DMS153 treated with DMSO at 0.1 percent for 48 hours (cell line): ENCODE results near the gene PUM1.

Experiments
- DNase-seq: peaks from one replicate; lab custom pipeline; 2025; ENCODE audit not compliant: unreplicated experiment; lab: John Stamatoyannopoulos, UW

Gene PUM1

DNA sequence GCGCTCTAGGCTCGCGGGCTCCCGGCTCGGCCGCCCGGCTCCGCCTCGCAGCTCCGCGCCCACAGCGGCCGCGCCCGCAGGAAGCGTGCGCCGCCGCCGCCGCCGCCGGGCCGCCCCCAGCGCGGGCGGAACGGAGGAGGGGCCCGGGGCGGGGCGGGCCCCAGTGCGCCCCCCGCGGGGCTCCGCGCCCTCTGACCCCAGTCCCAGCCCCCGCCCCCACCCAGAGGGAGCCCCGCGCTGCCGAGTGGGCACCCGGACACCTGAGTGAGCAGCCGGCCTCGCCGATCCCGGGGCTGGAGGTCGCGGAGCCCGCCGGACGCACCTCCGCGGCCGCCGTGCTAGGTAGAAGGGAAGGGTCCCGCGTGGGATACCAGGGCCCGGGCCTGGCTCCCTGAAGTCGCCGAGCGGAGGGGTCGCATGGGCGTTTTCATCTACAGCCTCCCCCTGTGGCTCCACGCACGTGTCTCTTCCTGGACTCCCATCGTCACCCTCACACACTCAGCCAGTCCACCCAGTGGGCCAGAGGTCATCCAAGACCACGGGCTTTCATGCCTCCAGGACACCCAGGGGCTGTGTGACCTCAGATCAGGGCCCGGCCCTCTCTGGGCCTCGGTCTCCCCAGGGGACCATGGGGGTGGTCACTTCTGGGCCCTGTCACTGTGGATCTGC lies 156.7 kb downstream of the PUM1 start, which contains the start of gene SDC3:
TSS of gene SDC3 (minus strand) at position 63 of the 669 bp plus-strand sequence. CDS start 172 bp downstream, outside the sequence.
- no peak for DNase-seq

DNA sequence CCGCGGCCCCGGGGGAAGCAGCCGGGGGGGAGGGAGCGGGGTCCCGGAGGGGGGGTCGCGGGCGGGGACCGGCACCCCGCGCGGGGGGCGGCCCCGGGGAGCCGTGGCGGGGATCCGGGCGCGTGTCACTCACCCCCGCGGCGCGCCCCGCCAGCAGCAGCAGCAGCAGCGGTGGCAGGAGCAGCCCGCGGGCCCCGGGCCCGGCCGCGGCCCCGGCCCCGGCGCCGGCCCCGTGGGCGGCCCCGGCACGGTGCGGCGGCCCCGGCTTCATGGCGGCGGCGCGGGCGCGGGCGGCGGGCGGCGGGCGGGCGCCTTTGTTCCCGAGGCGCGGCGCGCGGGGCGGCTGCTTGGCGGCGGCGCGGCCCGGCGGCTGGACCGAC lies 157.2 kb downstream of the PUM1 start:
- DNase-seq = no peak

DNA sequence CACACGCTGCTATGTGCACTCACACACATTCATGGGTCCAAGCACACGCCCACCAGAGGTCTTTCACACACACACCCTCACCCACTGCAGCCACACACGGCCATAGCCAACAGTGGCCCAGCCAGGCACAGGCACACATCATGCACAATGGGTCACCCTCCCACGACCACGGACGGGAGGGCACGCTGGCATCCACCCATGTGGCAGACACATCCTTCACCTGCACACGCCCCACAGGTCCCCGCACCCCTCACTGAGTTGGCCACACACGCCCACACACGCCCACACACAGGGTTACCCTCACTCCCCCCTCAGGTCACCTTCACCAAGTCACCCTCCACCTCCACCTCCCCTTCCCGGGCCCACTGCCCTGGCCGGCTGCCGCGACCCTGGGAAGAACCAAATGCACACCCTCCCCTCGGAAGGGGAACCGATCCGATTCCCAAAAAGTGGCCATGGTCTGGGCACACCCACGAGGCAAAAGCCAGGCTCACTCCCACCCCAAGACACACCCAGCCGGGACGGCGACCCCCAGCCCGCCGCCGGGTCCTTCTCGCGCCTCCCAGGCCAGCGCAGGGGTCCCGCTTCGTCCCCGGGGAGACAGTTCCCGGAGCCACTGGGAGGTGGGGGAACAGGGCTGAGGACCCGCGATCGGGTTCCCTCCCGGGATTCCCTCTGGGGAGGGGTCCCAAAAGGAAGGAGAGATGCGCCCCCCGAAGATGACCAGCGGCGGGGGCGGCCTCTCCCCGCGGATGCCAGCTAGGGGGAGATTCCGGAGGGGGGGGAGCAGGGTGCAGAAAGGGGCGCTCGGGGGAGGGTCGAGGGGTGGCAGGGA lies 157.8 kb downstream of the PUM1 start:
- DNase-seq = no peak

DNA sequence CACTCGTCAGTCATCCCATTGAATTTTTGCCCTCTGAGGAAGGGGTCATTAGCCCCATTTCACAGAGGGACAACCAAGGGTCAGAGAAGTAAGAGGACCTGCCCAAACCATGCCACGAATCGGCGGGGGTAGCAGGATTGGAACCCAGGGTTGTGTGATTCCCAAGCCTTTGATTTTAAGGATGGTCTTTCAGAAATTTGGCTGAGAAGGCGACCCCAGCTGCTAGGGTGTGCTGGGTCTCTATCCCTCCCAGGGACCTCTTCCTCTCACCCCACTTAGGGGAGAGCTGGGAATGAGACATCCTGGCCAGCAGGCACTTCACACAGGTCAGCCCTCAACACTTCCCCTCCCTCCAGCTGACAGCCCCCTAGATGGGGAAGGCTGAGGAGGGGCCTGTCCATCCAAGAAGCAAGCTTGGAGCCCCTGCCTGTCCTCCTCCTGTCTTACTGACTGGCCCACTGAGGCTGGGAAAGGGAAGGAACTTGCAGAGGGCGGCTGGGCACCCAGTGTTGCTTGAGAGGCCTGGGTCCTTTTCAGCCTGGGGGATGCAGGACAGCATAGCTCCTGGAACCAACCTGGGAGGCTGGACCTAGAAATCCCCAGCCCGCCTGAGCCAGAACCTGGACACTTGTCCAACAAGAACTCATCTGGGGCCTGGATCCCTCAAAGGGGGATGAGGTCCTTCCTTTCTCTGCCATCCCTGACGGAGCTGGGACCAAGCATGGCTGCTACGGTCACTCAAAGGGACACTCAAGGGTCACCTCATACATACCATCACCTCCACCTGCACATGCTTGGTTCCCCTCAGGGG lies 158.7 kb downstream of the PUM1 start:
- no peak for DNase-seq

DNA sequence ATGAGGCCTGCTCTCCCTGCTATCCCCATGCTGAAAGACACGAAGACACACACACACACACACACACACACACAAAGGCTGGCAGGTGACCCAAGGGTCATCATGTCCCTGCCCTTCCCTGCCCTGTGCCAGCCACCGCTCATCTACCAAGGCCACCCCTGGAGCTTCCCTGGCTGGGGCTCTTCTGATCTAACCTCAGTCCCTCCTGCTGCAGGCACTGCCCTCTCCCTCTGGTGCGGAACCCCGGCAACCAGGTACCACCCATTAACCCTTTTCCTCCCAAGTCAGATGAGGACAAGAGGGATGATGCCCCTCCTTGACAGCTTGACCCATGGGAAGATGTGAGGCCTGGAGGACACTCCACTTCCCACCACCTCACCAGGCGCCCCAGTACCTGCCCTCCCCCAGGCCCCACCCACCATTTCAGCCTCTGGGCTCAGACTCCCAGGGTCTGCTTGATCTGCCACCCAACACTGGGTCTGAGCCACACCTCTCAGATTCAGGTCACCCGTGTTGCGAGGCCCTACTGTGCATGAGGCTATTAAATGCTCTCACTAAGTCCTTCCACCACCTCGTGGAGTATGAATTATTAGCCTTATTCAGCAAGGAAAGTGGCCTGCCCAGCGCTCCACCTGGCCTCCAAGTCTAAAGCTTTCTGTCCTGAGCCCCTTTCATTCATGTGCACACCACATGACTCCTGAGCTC lies 159.4 kb downstream of the PUM1 start:
- no peak for DNase-seq

DNA sequence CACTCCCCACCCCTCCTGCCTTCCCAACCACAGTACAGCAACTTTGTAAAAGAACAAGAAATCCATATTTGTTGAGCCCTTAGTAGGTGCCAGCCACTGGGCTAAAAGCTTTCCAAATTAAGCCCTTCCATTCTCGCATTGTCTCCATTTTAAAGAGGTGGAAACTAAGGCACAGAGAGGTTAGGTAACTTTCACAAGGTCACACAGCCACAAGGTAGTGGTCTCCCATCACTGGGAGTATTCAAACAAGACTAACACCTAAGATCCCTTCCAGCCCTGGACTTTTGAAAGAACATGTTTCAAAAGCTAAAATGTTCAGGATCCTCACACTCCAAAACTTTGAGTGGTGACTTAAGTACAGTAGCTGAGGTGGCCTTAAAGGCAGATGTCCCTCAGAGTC lies 160.1 kb downstream of the PUM1 start:
- no peak for DNase-seq

DNA sequence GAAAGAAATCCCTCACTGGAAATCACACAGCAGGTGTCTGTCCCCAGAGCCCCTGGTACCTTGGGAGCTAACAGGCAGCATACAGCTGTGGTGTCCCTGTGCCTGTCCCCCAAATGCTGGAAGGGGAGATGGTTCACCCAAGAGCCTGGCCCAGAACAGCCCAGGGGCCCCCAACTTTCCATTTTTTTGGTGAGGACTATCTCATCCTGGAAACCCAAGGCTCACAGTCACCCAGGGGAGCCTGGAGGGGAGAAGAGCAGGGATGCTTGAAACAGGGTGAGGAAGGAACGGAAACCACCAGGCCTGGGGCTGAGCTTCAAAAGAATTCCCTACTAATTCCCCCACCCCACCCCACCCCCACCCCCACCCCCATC lies 160.6 kb downstream of the PUM1 start:
- no peak for DNase-seq

DNA sequence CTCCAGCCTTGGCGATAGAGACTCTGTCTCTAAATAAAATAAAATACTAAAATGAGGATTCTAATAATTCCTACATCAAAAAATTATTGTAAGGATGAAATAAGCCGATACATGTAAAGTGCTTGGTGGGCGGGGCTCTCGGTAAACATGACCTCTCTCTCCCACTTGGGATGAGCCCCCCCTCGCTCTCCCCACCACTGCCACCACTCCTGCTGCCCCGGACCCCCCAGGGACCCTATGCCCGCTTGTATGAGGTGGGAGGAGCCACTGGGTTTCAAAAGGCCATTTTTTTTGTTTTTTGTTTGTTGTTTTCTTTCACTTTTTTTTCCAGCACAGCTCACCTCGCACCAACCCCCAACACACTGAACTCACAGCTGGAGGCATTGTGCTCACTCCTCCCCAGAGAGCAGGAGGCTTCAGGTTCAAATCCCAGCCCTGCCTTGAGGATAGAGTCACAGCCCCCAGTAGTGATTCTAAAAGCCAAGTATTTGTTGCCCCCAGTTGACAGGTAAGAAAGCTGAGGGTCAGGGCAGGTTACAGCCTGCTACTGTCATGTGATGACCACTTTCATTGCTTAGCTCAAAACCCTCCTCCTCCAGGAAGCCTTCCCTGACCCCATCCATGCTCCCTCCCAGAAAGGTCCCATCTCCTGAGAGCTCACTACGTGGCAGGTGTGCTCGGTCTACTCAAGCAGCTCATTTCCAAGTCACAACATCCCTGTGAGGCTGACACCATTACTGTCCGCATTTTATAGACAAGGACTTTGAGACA lies 161.1 kb downstream of the PUM1 start:
- no peak for DNase-seq

DNA sequence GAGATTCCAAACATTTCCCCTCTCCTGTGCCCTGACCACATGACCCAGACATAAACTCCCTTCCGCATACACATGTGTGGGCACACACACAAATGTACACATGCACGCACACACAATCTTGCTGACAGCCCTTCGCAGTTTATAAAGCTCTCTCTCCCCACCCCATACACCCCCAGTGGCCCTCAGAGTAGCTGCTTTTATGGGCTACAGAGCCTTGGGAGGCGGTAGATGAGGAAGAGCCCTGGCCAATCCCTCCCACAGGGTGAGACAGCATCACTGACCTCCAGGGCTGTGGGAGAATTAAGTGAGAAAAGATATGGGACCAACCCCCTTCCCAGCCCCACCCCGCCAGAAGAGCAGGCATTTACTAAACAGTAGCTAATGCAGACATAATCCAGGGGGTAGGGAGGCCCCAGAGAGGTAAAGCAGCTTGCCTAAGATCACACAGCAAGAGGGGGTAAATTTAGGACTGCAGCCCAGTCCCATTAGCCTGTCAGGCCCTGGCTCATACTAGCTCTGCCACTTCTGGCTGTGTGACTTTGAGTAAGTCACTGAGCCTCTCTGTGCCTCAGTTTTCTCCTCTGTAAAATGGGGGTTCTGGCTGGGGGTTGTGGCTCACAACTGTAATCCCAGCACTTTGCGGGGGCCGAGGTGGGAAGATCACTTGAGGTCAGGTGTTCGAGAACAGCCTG lies 162.0 kb downstream of the PUM1 start:
- DNase-seq = no peak

DNA sequence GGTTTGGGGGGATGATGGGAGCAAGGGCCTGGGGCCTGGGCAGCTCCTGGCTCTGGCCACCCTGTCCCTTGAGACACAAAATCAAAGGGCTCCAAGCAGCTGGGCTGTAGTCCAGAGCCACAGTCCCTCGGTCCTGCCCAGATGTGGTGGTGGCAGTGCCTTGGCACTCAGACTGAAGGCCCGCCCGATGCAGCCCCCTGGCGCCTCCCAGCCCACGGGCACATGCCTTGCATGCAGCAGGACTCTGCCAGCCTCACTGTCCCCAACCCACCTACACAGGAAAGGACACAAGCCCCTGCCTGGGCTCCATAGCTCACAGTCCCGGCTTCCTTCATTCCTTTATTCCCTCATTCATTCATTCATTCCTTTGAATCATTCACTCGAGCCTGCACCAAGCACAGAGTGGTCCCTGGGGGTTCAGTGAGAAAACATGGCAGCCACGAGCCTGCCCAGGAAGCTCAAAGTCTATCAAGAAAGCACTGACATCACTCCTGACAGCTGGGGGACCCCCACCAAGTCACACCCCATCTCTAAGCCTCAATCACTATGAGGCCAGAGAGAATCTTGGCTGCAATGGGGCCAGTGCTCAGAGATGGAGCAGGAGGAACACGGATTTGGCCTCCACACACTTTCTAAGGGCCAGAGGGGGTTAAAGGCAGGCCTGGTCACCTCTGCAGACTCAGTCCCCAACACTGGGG lies 162.8 kb downstream of the PUM1 start:
- no peak for DNase-seq

DNA sequence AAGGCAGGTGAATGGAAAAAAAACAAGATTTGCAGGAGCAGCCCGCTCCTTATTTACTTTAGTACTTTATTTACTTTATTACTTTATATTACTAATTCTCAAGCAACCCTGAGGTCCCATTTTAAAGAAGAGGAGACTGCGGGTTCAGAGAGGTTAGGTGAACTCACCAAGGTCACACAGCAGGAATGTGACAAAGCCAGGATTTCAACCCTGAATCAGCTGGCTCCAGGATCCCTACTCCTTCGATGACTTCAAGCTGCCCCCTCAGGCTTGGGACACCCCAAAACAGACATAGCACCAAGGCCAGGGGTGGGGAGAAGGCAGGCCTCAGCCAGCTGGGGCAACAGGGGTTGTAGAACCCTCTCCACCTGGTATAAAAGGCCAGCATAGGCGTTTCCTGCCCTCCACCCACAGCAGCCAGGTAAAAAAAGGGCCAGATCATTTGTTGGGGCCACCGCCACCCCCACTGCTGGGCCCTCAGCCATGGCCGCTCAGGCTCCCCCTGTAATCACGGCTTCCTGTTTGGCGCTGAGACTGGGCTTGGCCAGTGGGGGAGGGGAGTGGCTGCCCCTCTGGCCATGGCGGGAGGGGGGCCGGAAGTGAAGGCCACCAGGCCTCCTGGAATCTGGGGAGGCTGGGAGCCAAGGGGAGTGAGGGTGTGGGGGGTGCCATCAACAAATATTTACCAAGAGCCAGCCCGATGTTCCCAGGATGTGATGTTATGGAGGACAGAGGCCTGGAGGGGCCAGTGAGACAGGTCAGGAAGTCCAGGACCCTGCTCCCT lies 163.5 kb downstream of the PUM1 start:
- no peak for DNase-seq

DNA sequence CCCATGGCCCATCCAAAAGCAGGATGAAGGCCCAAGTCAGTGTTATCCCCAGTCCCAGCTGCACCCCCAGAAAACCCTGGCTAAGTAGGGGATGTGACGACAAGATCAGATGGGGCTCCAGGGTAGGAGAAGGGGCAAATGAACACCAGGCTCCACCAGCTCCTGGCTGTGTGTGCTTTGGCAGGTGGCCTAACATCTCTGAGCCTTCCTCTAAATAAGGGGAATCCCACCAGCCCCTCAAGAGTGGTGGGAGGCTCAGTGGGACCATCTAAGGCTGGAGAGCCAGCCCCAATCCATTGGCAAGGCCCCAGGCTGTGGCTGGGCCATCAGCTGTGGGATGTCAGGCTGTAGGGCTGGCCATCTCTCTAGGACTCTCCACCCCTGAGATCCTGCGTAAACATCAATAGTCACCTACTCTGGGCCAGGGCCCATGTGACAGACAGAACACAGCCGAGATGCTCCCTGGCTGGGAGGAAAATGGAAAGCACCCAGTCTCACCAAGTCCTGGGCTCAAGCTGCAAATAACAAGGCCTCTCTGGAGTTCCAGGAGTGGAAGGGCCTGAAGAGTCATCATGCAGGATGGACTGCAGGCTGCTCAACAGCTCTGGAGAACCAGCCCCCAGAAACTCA lies 164.5 kb downstream of the PUM1 start:
- no peak for DNase-seq

DNA sequence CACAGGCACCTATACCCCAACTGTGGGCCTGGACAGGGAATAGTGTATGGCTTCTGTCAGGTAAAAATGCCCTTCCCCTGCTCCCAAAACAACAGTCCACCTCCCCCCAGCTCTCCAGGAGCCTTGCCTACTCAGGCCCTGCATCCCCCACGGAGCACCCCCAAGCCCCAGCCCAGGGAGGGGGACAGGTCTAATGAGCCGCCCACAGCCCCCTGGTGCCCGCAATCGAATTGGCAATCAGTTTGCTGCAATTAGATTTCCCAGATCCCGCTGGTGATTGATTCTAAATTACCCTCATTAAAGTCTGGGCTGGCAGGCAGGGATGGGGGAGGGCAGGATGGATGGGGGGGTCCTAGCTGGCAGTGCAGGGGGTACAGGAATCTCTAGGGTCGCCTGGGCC lies 165.0 kb downstream of the PUM1 start:
- no peak for DNase-seq

DNA sequence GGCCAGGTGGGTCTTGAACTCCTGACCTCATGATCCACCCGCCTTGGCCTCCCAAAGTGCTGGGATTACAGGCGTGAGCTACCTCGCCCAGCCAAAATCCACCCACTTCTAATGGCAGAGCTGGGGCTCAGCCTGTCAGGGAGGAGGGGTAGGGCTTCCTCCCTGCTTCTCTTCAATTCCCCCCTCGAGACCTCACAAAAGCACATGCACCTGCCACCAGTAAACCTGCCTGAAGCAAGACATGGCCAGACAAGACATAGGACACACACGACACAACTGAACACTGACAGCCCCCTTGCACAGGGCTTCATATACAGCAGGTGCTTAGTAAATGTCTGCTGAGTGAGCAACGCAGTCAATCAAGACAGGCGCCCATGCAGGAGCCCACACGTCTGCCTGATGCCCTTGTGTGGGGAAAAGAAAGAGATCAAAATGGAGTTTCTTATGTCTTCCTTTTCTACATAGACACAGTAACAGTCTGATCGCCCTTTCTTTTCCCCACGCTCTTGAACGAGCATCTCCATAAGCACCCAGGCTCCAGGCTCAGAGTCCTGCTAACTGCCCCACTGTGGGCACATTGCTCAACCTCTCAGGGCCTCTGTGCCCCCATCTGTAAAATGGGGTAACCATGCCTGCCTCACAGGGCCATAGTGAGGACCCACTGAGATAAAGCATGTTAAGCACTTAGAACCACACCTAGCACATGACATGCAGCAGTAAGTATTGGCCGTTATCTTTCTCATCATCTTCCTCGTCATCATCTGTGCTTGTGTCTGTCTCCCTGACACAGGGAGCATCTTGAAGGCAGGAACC lies 165.7 kb downstream of the PUM1 start:
- DNase-seq = no peak

DNA sequence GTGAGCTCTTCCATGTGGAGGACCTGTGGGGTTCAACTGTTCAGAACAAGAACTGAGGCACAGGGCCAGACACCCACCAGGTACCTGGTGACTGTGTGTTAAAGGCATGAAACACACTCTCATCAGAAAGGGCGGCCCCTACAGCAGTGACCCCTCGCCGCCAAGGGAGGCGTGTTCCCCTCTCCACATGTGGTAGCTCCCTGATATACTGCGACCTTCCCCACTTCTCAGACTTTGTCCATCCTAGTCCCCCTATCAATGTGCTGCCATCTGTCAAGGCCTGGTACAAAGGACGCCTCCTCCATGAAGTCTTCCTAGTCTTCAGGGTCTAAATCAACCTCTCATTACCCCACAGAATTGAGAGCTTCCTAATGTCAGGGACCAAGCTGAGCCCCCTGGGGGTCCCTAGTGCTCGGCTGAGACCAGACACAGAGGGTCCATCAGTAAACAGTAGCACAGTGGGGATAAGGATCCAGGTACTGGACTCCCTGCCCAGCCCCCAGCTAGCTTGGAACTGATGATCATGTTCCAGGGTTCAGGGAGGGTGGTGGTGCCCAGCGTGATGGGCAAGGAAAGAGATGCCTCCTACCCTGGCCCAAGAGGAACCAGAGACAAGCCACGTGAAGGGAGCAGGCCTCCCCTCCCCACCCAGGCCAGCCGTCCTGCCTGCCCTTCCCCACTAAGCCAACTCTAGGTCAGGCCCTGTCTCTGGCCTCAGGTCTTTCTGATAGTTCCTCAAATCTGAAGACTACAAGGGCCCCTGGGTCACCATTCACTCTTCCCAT lies 167.3 kb downstream of the PUM1 start:
- DNase-seq = no peak

DNA sequence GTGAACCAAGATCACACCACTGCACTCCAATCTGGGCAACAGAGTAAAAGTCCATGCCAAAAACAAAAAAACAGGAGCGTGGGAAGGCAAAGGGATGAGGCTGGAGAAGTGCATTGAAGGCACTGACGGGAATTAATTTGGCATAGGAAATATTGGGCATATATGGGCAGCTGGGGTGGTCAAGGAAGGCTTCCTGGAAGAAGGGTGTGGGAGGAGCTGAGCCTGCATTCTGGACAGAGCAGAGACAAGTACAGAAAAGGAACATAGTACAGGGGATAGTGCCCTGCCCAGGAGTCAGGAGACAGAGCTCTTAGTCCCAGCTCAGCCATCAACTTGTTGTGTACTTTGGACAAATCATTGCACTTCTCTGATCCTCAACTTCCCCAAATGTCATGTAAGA lies 168.6 kb downstream of the PUM1 start:
- DNase-seq = no peak
